Body of pancreas (tissue), 4 donors: ENCODE data around the gene TTYH2.

ENCODE experiments used
- POLR2A ChIP-seq, 3 donors: fragments of 450-650 bp; IDR thresholded peaks; one replicate each; pipeline ENCODE4 v1.6.1; 2016; ENCODE audit warnings: antibody characterized with exemption in 3 of 3, mild to moderate bottlenecking in 2 of 3
- TF ChIP-seq, protein P1 (sequence below), 7 experiments: fragments of 450-650 bp in 4 of 7; fragments of 200-600 bp in 3 of 7; sonication (generic) in 3 of 7; IDR thresholded peaks; one replicate each; pipeline ENCODE4 v1.5.1; 2016 to 2019; ENCODE audit warnings: antibody characterized with exemption in 7 of 7

DNA sequence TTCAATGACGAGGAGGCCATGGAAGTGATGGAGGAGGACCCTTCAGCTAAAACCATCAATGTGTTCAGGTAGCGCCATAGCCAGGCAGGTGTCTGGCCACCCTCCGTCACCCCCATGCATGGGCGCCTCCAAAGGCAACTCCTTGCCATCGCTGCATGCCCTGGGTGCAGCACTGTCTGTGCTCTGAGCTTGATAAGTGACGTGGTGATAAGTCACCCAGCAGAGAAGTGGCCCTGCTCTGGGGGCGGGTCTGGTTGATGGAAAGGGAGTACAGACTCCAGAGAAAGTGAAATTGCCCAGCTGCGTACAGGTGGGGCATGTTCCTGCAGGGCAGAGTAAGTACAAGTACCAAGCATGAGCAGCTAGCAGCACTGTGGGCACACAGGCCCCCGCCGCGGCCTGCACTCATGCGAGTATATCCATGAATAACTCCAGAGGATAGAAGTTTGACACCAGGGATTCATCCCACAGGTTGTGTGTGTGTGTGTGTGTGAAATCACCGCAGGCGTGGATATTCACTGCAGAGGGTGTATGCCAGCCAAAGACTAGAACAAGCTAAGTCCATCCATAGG lies 73.7 kb downstream of the TTYH2 start:
- TF ChIP-seq POLR2A (IDR thresholded peaks at IDR 0.05) = no peak
- TF ChIP-seq, protein P1, sequence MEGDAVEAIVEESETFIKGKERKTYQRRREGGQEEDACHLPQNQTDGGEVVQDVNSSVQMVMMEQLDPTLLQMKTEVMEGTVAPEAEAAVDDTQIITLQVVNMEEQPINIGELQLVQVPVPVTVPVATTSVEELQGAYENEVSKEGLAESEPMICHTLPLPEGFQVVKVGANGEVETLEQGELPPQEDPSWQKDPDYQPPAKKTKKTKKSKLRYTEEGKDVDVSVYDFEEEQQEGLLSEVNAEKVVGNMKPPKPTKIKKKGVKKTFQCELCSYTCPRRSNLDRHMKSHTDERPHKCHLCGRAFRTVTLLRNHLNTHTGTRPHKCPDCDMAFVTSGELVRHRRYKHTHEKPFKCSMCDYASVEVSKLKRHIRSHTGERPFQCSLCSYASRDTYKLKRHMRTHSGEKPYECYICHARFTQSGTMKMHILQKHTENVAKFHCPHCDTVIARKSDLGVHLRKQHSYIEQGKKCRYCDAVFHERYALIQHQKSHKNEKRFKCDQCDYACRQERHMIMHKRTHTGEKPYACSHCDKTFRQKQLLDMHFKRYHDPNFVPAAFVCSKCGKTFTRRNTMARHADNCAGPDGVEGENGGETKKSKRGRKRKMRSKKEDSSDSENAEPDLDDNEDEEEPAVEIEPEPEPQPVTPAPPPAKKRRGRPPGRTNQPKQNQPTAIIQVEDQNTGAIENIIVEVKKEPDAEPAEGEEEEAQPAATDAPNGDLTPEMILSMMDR (IDR thresholded peaks at IDR 0.05) = no peak
